Measurements from ENCODE around the gene ROMO1.

The ROMO1 gene

DNA sequence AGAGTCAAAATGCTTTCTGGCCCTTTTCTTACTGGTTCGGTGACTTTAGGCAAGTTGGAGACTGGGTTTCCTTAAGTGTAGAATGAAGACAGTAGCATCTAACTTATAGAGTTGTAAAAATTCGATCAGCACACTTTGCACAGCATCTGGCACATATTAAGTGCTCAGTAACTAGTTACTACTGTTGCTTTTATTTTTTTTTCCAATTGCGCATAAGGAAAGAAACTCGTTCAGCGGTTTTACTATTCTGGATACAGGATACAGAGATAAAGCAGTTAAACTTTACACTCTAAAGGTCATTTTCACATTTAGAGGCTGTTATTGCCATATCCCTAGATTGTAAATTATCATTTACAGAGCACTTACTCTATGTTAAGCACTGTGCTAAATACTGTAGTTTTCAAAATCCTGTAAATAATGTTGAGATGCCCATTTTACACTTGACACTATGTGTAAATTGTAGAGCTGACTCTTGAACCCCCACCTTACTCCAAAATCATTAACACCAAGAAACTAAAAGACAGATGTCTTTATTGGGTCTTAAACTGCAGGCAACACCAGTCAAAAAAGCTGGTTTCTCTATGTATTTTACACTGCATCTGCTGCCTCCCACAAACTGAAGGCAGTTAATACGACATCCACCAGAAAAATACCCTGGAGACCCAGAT is 886 bp downstream of the ROMO1 start:
- no peak overlapping the region for H2AFZ ChIP-seq (ENCODE audit: insufficient read depth, low read length, poor library complexity)
- no peak for DNase-seq
- no peak overlapping the region for H3K4ac ChIP-seq (ENCODE audit: low read depth, low read length)
- peak overlapping the region; percentile 99 for H3K9ac ChIP-seq (ENCODE audit: low read length)
- peaks cover 7% of the 10 kb centered on the region for H3K79me1 ChIP-seq (ENCODE audit: low read length)
- no peaks in the 10 kb centered on the region for H3K9me3 ChIP-seq (ENCODE audit: insufficient read depth, low read depth, low read length)
- H4K12ac ChIP-seq (ENCODE audit: low read depth, low read length) = no peak overlapping the region
- peak overlapping the region; percentile 93 for H3K27ac ChIP-seq (ENCODE audit: low read depth, low read length)
- H3K4me1 ChIP-seq (ENCODE audit: control insufficient read depth in 1 of 2, insufficient read depth in 2 of 2, low read length in 2 of 2) = peaks cover 5 to 6% of the 10 kb centered on the region in 2 experiments
- no peak overlapping the region for H3K23ac ChIP-seq (ENCODE audit: low read length)
- H3K18ac ChIP-seq (ENCODE audit: low read length) = no peak overlapping the region
- H3K79me2 ChIP-seq (ENCODE audit: control insufficient read depth, insufficient read depth, low read length, poor library complexity) = peaks cover 8% of the 10 kb centered on the region
- H3K14ac ChIP-seq (ENCODE audit: low read length) = no peak overlapping the region
- WGBS (ENCODE audit: extremely low coverage, insufficient coverage, insufficient read length) = no CpG with 5 or more reads among the region's 6 CpGs
- peak overlapping the region; percentile 85 for H4K8ac ChIP-seq (ENCODE audit: low read depth, low read length)
- no peak overlapping the region for H2BK12ac ChIP-seq (ENCODE audit: low read length)
- peak overlapping the region; percentile 99 for H3K4me3 ChIP-seq (ENCODE audit: low read depth, low read length)
- no peak overlapping the region for H2AK5ac ChIP-seq (ENCODE audit: low read length)
- no peak overlapping the region for H2BK120ac ChIP-seq (ENCODE audit: insufficient read depth, low read length, poor library complexity)
- peaks cover 2 to 12% of the 10 kb centered on the region in 2 experiments for H3K36me3 ChIP-seq (ENCODE audit: control insufficient read depth in 1 of 2, insufficient read depth in 2 of 2, low read length in 2 of 2)
- no peak overlapping the region for H2BK5ac ChIP-seq (ENCODE audit: low read depth, low read length, poor library complexity)
- no peak overlapping the region for H4K91ac ChIP-seq (ENCODE audit: low read depth, low read length)
- H3K4me2 ChIP-seq (ENCODE audit: low read length) = peak overlapping the region; percentile 92
- H3K27me3 ChIP-seq (ENCODE audit: insufficient read depth, low read length) = no peaks in the 10 kb centered on the region

GRCh38 chr20:35700625-35701148 is 1.5 kb downstream of the ROMO1 start:
- Histone ChIP-seq H4K12ac (ENCODE audit: low read depth, low read length) (no peak overlapping the region), H3K9ac (ENCODE audit: low read length) (no peak overlapping the region), H3K27me3 (ENCODE audit: insufficient read depth, low read length) (no peaks in the 10 kb centered on the region), H3K4me2 (ENCODE audit: low read length) (no peak overlapping the region), H3K79me1 (ENCODE audit: low read length) (peaks cover 7% of the 10 kb centered on the region), H3K18ac (ENCODE audit: low read length) (no peak overlapping the region), H3K23ac (ENCODE audit: low read length) (no peak overlapping the region), H2AFZ (ENCODE audit: insufficient read depth, low read length, poor library complexity) (no peak overlapping the region), H2AK5ac (ENCODE audit: low read length) (no peak overlapping the region), H4K8ac (ENCODE audit: low read depth, low read length) (no peak overlapping the region), H4K91ac (ENCODE audit: low read depth, low read length) (no peak overlapping the region), H3K4me3 (ENCODE audit: low read depth, low read length) (no peak overlapping the region), H3K9me3 (ENCODE audit: insufficient read depth, low read depth, low read length) (no peaks in the 10 kb centered on the region), H2BK5ac (ENCODE audit: low read depth, low read length, poor library complexity) (no peak overlapping the region), H3K36me3 (ENCODE audit: control insufficient read depth in 1 of 2, insufficient read depth in 2 of 2, low read length in 2 of 2) (peaks cover 6 to 13% of the 10 kb centered on the region in 2 experiments), H2BK120ac (ENCODE audit: insufficient read depth, low read length, poor library complexity) (no peak overlapping the region), H2BK12ac (ENCODE audit: low read length) (no peak overlapping the region), H3K79me2 (ENCODE audit: control insufficient read depth, insufficient read depth, low read length, poor library complexity) (peaks cover 8% of the 10 kb centered on the region), H3K27ac (ENCODE audit: low read depth, low read length) (no peak overlapping the region), H3K4ac (ENCODE audit: low read depth, low read length) (no peak overlapping the region), H3K14ac (ENCODE audit: low read length) (no peak overlapping the region), H3K4me1 (ENCODE audit: control insufficient read depth in 1 of 2, insufficient read depth in 2 of 2, low read length in 2 of 2) (peaks cover 5 to 6% of the 10 kb centered on the region in 2 experiments)
- no CpG with 5 or more reads among the region's 7 CpGs for WGBS (ENCODE audit: extremely low coverage, insufficient coverage, insufficient read length)
- DNase-seq = peak in 1 of 2 donors; percentile 2

DNA sequence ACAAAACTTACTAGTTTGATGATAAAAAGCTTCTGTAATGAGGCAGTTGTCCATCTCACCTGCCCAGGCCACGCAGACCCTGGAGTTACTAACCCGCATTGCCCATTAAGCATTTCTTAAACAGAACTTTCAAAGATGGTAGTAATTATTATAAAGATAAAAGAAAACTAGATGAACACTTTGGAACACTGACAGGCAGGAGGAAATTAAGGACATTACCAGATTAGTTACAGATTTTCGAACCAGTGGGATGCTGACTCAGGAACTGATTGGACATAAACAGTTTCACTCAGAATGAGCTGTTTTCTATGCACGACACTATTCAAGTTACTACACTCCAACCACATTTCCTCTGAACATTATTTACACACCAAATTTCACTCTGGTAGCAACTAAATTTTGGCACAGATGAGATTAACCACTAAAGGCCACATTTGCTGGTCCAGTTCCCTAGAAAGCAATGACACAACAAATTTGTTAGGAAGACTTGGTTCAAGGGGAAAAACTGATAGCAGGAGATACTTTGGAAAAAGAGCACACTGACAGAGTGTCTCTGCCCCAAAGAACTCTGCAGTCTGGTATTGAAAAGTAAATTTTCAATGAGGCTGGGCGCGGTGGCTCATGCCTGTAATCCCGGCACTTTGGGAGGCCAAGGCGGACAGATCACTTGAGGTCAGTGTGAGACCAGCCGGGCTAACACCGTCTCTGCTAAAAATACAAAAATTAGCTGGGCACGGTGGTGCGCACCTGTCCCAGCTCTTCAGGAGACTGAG is 3.0 kb downstream of the ROMO1 start:
- H3K79me2 ChIP-seq (ENCODE audit: control insufficient read depth, insufficient read depth, low read length, poor library complexity) = peaks cover 8% of the 10 kb centered on the region
- no peaks in the 10 kb centered on the region for H3K9me3 ChIP-seq (ENCODE audit: insufficient read depth, low read depth, low read length)
- no peak overlapping the region for H2BK5ac ChIP-seq (ENCODE audit: low read depth, low read length, poor library complexity)
- H3K4me1 ChIP-seq (ENCODE audit: control insufficient read depth in 1 of 2, insufficient read depth in 2 of 2, low read length in 2 of 2) = peaks cover 5 to 6% of the 10 kb centered on the region in 2 experiments
- no peak overlapping the region for H2BK120ac ChIP-seq (ENCODE audit: insufficient read depth, low read length, poor library complexity)
- H4K8ac ChIP-seq (ENCODE audit: low read depth, low read length) = no peak overlapping the region
- no peak overlapping the region for H3K27ac ChIP-seq (ENCODE audit: low read depth, low read length)
- H2BK12ac ChIP-seq (ENCODE audit: low read length) = no peak overlapping the region
- peaks cover 7% of the 10 kb centered on the region for H3K79me1 ChIP-seq (ENCODE audit: low read length)
- no peak overlapping the region for H3K9ac ChIP-seq (ENCODE audit: low read length)
- no peak overlapping the region for H3K4me3 ChIP-seq (ENCODE audit: low read depth, low read length)
- H4K91ac ChIP-seq (ENCODE audit: low read depth, low read length) = no peak overlapping the region
- no peak overlapping the region for H3K18ac ChIP-seq (ENCODE audit: low read length)
- no CpG with 5 or more reads among the region's 12 CpGs for whole genome bisulfite sequencing (ENCODE audit: extremely low coverage, insufficient coverage, insufficient read length)
- H4K12ac ChIP-seq (ENCODE audit: low read depth, low read length) = no peak overlapping the region
- no peak overlapping the region for H3K4ac ChIP-seq (ENCODE audit: low read depth, low read length)
- H2AK5ac ChIP-seq (ENCODE audit: low read length) = no peak overlapping the region
- peaks cover 15 to 24% of the 10 kb centered on the region in 2 experiments for H3K36me3 ChIP-seq (ENCODE audit: control insufficient read depth in 1 of 2, insufficient read depth in 2 of 2, low read length in 2 of 2)
- H3K23ac ChIP-seq (ENCODE audit: low read length) = no peak overlapping the region
- no peak overlapping the region for H3K14ac ChIP-seq (ENCODE audit: low read length)
- H3K4me2 ChIP-seq (ENCODE audit: low read length) = no peak overlapping the region
- peak in 1 of 2 donors; percentile 0 for DNase-seq
- no peak overlapping the region for H2AFZ ChIP-seq (ENCODE audit: insufficient read depth, low read length, poor library complexity)
- H3K27me3 ChIP-seq (ENCODE audit: insufficient read depth, low read length) = no peaks in the 10 kb centered on the region

- no peak overlapping the region for H2BK12ac ChIP-seq (ENCODE audit: low read length)
- no peak overlapping the region for H2BK120ac ChIP-seq (ENCODE audit: insufficient read depth, low read length, poor library complexity)
- no peaks in the 10 kb centered on the region for H3K9me3 ChIP-seq (ENCODE audit: insufficient read depth, low read depth, low read length)
- H4K12ac ChIP-seq (ENCODE audit: low read depth, low read length) = no peak overlapping the region
- no peak overlapping the region for H2AFZ ChIP-seq (ENCODE audit: insufficient read depth, low read length, poor library complexity)
- H2BK5ac ChIP-seq (ENCODE audit: low read depth, low read length, poor library complexity) = no peak overlapping the region
- peaks cover 7% of the 10 kb centered on the region for H3K79me1 ChIP-seq (ENCODE audit: low read length)
- no peak overlapping the region for H4K91ac ChIP-seq (ENCODE audit: low read depth, low read length)
- H3K27me3 ChIP-seq (ENCODE audit: insufficient read depth, low read length) = no peaks in the 10 kb centered on the region
- no peak overlapping the region for H3K23ac ChIP-seq (ENCODE audit: low read length)
- peaks cover 8% of the 10 kb centered on the region for H3K79me2 ChIP-seq (ENCODE audit: control insufficient read depth, insufficient read depth, low read length, poor library complexity)
- H3K36me3 ChIP-seq (ENCODE audit: control insufficient read depth in 1 of 2, insufficient read depth in 2 of 2, low read length in 2 of 2) = peaks cover 15 to 24% of the 10 kb centered on the region in 2 experiments
- H3K9ac ChIP-seq (ENCODE audit: low read length) = no peak overlapping the region
- no peak overlapping the region for H3K18ac ChIP-seq (ENCODE audit: low read length)
- WGBS (ENCODE audit: extremely low coverage, insufficient coverage, insufficient read length) = no CpG with 5 or more reads among the region's 4 CpGs
- H3K27ac ChIP-seq (ENCODE audit: low read depth, low read length) = no peak overlapping the region
- no peak overlapping the region for H4K8ac ChIP-seq (ENCODE audit: low read depth, low read length)
- no peak overlapping the region for H3K4me3 ChIP-seq (ENCODE audit: low read depth, low read length)
- H2AK5ac ChIP-seq (ENCODE audit: low read length) = no peak overlapping the region
- H3K4me2 ChIP-seq (ENCODE audit: low read length) = no peak overlapping the region
- no peak overlapping the region for H3K14ac ChIP-seq (ENCODE audit: low read length)
- H3K4me1 ChIP-seq (ENCODE audit: control insufficient read depth in 1 of 2, insufficient read depth in 2 of 2, low read length in 2 of 2) = peaks cover 4 to 5% of the 10 kb centered on the region in 2 experiments
- DNase-seq = peak in 1 of 2 donors; percentile 3
- H3K4ac ChIP-seq (ENCODE audit: low read depth, low read length) = no peak overlapping the region
Observed at GRCh38 chr20:35702824-35703695, 3.9 kb downstream of the ROMO1 start.

Data from trophoblast cell (in vitro differentiated cells and primary cell).